ENCODE results near the gene HEATR5A. TPM values are rescaled to one million over a fixed set of nuclear protein-coding genes. Genes with fewer than 3 reads are reported as not detected.
"Not testable (repeated sequence)": the region's sequence is repeated elsewhere in the genome, so short reads cannot be mapped to it uniquely, and the experiment has no call there.

Gene HEATR5A
- total RNA-seq, 4 donors from 2014 or later, result 33.8 to 39.9 (median 35.5) TPM

GRCh38 chr14:31380106-31380505 is 40.2 kb downstream of the HEATR5A start:
- Histone ChIP-seq H3K4me3 (no peak overlapping the region), H3K4me1 (no peaks in the 10 kb centered on the region), H3K27me3 (no peaks in the 10 kb centered on the region), H3K27ac (no peak overlapping the region), H3K9me3 (no peaks in the 10 kb centered on the region), H3K36me3 (peaks cover 3 to 93% of the 10 kb centered on the region in 2 donors)
- TF ChIP-seq POLR2AphosphoS5 (IDR thresholded peaks at IDR 0.05), result no peak
- TF ChIP-seq EP300 (IDR thresholded peaks at IDR 0.05), result no peak
- no peak for TF ChIP-seq CTCF (IDR thresholded peaks at IDR 0.05)
- TF ChIP-seq POLR2A (IDR thresholded peaks at IDR 0.05), result no peak
- 70 to 84% methylated on average over 3 of the region's 3 CpGs for WGBS, 2 donors (ENCODE audit: low coverage in 1 of 2)
- ATAC-seq, result no peak

DNA sequence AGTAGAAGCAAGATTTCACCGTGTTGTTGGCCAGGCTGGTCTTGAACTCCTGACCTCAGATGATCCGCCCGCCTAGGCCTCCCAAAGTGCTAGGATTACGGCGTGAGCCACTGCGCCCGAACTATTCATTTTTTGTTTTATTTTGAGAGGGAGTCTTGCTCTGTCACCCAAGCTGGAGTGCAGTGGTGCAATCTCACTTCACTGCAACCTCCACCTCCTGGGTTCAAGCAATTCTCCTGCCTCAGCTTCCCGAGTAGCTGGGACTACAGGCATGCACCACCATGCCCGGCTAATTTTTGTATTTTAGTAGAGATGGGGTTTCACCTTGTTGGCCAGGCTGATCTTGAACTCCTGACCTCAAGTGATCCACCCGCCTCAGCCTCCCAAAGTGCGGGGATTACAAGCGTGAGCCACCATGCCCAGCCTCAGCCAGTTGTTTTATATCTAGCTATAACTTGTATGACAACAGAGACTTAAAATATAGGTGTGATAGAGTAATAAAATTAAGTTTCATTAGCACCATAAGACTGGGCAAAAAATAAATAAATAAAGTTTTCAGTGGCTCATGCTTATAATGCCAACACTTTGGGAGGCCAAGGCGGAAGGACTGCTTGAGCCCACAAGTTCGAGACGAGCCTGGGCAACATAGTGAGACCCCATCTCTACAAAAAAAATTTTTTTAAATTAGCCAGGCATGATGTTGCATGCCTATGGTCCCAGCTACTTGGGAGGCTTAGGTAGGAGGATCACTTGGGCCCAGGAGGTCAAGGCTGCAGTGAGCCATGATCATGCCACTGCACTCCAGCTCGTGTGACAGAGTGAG is 41.0 kb downstream of the HEATR5A start:
- ATAC-seq, H3K27me3 ChIP-seq, H3K9me3 ChIP-seq, H3K27ac ChIP-seq, H3K4me3 ChIP-seq, H3K4me1 ChIP-seq: not testable (repeated sequence)
- peaks cover 3 to 93% of the 10 kb centered on the region in 2 donors for H3K36me3 ChIP-seq
- 86 to 98% methylated on average over 6 to 16 of the region's 16 CpGs for WGBS, 2 donors (ENCODE audit: low coverage in 1 of 2)

GRCh38 chr14:31377433-31377832 is 42.9 kb downstream of the HEATR5A start:
- H3K4me3 ChIP-seq, result no peak overlapping the region
- H3K27me3 ChIP-seq, result no peaks in the 10 kb centered on the region
- TF ChIP-seq EP300 (IDR thresholded peaks at IDR 0.05), result no peak
- no peak for TF ChIP-seq CTCF (IDR thresholded peaks at IDR 0.05)
- no peak for TF ChIP-seq POLR2A (IDR thresholded peaks at IDR 0.05)
- H3K27ac ChIP-seq, result no peak overlapping the region
- 90 to 100% methylated on average over 2 to 4 of the region's 5 CpGs for WGBS, 2 donors (ENCODE audit: low coverage in 1 of 2)
- no peaks in the 10 kb centered on the region for H3K9me3 ChIP-seq
- peaks cover 0 to 95% of the 10 kb centered on the region in 2 donors for H3K36me3 ChIP-seq
- no peak for ATAC-seq
- H3K4me1 ChIP-seq, result no peaks in the 10 kb centered on the region

DNA sequence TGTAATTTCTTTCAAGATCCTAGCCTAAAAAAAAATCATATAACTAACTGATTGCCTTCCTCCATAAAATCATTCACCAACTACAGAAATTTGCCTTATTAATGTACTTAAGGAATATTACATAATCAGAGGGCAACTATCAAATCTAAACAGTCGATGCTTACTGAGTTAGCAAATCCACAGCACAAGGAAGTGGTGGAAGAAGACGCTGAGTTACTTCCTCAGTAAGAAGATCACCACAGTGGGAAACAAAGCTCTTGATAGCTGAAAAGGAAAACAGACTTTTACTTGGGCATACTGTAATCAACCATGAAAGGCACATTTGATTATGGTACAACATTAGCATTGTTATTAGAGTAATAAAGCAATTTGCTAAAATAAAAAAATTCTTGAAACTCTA is 48.7 kb downstream of the HEATR5A start:
- H3K4me3 ChIP-seq, result no peak overlapping the region
- WGBS, 2 donors (ENCODE audit: low coverage in 1 of 2), result 43 to 82% methylated on average over 2 of the region's 2 CpGs
- ATAC-seq, result no peak
- no peak overlapping the region for H3K27ac ChIP-seq
- no peaks in the 10 kb centered on the region for H3K9me3 ChIP-seq
- no peaks in the 10 kb centered on the region for H3K4me1 ChIP-seq
- TF ChIP-seq POLR2AphosphoS5 (IDR thresholded peaks at IDR 0.05) (no peak), CTCF (IDR thresholded peaks at IDR 0.05) (no peak), EP300 (IDR thresholded peaks at IDR 0.05) (no peak), POLR2A (IDR thresholded peaks at IDR 0.05) (no peak)
- no peaks in the 10 kb centered on the region for H3K27me3 ChIP-seq
- H3K36me3 ChIP-seq, result peaks cover 0 to 92% of the 10 kb centered on the region in 2 donors

- Histone ChIP-seq H3K27ac (no peak overlapping the region), H3K36me3 (peaks cover 0 to 77% of the 10 kb centered on the region in 2 donors), H3K27me3 (no peaks in the 10 kb centered on the region), H3K9me3 (no peaks in the 10 kb centered on the region), H3K4me3 (no peak overlapping the region), H3K4me1 (no peaks in the 10 kb centered on the region)
- no peak for ATAC-seq
- WGBS, 2 donors (ENCODE audit: low coverage in 1 of 2), result 80 to 96% methylated on average over 5 of the region's 5 CpGs
- no peak for TF ChIP-seq POLR2AphosphoS5 (IDR thresholded peaks at IDR 0.05)
- no peak for TF ChIP-seq EP300 (IDR thresholded peaks at IDR 0.05)
- no peak for TF ChIP-seq CTCF (IDR thresholded peaks at IDR 0.05)
- TF ChIP-seq POLR2A (IDR thresholded peaks at IDR 0.05), result no peak
Measured at GRCh38 chr14:31363331-31364073, 56.8 kb downstream of the HEATR5A start.

All from gastroesophageal sphincter (tissue), 4 donors.